Hematopoietic multipotent progenitor cell treated with erythropoietin and hydrocortisone succinate and interleukin-3 and kit ligand, for 4 days (in vitro differentiated cells): ENCODE measurements around the gene ATP5ME.
"Not testable (repeated sequence)": the region's sequence is repeated elsewhere in the genome, so short reads cannot be mapped to it uniquely, and the experiment has no call there.

Source experiments
- DNase-seq: peaks from one replicate; pipeline ENCODE4 v3.0.0-alpha.2; 2015

Gene ATP5ME

GRCh38 chr4:704198-704891 lies 30.3 kb upstream of the ATP5ME start:
- DNase-seq, result no peak

GRCh38 chr4:703336-704197 lies 29.5 kb upstream of the ATP5ME start:
- DNase-seq, result no peak

GRCh38 chr4:702618-703048 lies 28.6 kb upstream of the ATP5ME start:
- DNase-seq, result peak; percentile 35

GRCh38 chr4:700587-701264 lies 26.6 kb upstream of the ATP5ME start:
- no peak for DNase-seq

- no peak for DNase-seq
Observed at GRCh38 chr4:699816-700580, 25.9 kb upstream of the ATP5ME start.

- not testable (repeated sequence) for DNase-seq
Observed at GRCh38 chr4:694341-694940, 20.4 kb upstream of the ATP5ME start.

- peak; percentile 14 for DNase-seq
Observed at GRCh38 chr4:692771-693554, 18.9 kb upstream of the ATP5ME start.

GRCh38 chr4:689723-690122 lies 15.6 kb upstream of the ATP5ME start:
- DNase-seq, result no peak

GRCh38 chr4:688854-689681 lies 15.0 kb upstream of the ATP5ME start, which contains the start of gene SLC49A3:
Gene SLC49A3, minus strand, starts transcription at chr4:689151. Its CDS starts 24 bp downstream, at chr4:689127.
- DNase-seq, result peak; percentile 55

- no peak for DNase-seq
Observed at GRCh38 chr4:687971-688853, 14.1 kb upstream of the ATP5ME start.

- no peak for DNase-seq
Observed at GRCh38 chr4:687048-687970, 13.2 kb upstream of the ATP5ME start.

- DNase-seq, result no peak
Observed at GRCh38 chr4:686413-687040, 12.5 kb upstream of the ATP5ME start.

GRCh38 chr4:685679-686412 lies 11.8 kb upstream of the ATP5ME start:
- no peak for DNase-seq

- no peak for DNase-seq
Observed at GRCh38 chr4:684623-685327, 10.7 kb upstream of the ATP5ME start.

- DNase-seq, result peak; percentile 85
Observed at GRCh38 chr4:683982-684622, 10.0 kb upstream of the ATP5ME start.
